NCI-H345 (cell line): ENCODE measurements around the gene EFCAB11.

Source experiments
- DNase-seq: peaks from one replicate; lab custom pipeline; 2025; lab: John Stamatoyannopoulos, UW

The EFCAB11 gene

DNA sequence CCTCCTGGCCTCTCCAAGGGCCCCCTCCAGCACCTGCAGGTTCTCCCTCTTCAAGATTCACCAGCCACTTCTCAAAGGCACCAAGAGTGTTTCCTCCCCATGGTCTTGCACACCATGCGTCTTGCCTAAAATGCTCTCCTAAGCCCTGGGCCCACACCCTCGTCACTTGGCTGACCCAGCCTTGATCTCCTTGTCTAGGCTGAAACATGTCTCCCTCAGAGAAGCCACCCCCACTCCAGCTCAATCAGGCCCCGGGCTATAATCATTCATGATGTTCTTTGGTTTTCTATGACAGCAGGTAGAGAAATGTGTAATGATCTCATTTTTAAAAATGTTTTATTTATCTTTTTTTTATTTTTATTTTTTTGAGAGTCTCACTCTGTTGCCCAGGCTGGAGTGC lies 88.1 kb downstream of the EFCAB11 start:
- no peak for DNase-seq

DNA sequence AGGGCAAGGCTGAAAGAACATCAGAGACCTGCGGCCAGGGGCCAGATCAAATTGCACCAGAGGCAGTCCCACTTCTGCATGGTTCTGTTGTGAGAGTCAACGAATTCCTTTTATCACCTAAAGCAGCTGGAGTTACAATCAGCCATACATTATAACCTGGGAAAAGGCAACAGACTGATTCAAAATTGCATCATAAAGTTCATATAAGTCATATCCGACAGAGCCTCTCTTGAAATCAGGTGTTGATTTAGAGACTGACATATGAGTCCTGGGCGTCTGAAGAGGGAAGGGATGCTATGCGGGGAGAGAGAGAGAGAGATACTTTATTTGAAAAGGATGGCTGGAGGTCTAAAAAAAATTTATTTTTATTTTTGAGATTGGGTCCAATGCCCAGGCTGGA lies 89.4 kb downstream of the EFCAB11 start:
- no peak for DNase-seq

DNA sequence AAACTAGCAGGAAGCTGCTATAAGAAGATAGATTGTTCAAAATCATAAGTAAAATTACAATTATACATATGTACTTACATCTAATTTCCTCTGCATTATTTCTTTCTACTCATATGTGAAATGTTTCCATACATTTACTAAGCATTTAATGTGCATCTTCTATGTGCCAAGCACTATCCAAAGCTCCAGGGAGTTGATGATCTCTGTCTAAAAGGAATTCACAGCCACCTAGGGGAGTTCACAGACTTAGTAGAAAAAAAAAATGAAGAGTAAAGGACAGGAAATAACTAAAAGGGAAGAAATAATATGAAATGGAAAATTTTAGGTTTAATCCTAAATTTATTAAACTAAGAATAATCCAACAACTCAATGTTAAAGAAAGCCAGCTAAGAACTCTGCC lies 91.7 kb downstream of the EFCAB11 start:
- no peak for DNase-seq

DNA sequence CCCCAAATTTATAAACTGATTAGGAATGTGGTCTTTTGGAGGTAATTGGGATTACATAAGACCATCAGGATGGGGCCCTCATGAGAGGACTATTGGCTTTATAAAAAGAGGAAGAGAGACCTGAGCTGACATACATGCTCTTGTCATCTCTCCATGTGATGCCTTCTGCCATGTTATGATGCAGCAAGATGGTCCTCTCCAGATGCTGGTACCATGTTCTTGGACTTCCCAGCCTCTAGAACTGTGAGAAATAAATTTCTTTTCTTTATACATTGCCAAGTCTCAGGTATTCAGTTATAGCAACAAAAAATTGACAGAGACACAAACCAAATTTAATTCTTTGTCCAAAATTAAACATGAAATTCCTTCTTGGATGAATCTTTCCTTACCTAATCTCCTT lies 92.9 kb downstream of the EFCAB11 start:
- no peak for DNase-seq

DNA sequence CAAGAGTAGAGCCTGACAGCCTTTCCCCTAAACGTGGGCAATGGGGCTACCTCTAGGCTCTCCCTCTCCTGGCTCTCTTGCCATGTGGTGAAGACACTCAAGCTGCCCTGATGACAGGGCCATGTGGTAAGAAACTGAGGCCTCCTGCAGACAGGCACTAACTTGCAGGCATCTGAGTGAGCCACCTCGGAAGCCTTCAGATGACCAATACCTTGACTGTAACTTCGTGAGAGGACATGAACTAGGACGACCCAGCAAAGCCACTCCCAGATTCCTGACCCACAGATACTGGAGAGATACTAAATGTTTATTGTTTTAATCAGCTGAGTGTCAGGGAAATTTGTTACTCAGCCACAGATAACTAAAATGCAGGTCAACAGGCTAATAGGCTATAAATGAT lies 96.4 kb downstream of the EFCAB11 start:
- DNase-seq: no peak

DNA sequence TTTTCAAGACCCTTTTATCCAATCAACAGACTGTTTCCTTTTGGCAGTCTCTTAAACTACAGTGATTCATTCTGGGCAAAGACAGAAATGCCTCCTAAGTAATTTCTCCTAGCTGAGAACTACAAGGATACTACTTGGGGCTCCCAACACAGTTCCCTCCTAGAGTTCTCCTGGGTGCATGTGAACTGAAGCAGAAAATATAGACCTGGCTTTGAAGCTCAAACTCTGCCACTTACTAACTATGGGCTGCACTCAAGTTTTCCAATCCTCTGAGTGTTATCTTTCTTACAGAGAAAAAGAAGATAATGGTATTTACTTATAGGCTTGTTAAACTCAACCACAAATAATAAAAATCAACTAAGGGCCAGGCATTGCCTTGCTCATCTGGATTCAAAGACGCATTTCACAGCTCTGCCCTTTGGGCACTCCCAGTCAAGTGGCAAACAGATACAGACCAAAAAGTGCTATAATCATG lies 97.6 kb downstream of the EFCAB11 start:
- DNase-seq: no peak

DNA sequence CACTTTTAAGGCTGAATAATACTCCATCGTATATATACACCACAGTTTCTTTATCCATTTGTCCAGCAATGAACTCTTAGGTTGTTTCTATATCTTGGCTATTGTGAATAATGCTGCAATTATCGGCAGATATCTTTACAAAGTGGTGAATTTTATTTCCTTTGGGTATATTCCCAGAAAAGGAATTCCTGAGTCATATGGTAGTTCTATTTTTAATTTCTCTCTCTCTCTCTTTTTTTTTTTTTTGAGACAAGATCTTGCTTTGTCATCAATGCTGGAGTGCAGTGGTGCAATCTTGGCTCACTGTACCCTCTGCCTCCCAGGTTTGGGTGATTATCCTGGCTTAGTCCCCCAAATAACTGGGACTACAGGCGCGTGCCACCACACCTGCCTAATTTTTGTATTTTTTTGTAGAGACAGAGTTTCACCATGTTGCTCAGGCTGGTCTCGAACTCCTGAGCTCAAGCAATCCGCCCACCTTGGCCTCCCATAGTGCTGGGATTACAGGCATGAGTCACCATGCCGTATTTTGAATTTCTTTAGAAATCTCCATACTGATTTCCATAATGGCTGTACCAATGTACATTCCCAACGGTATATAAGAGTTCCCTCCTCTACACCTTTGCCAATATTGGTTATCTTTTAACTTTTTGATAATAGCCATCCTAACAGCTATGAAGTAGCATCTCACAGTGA lies 98.4 kb downstream of the EFCAB11 start:
- no peak for DNase-seq

DNA sequence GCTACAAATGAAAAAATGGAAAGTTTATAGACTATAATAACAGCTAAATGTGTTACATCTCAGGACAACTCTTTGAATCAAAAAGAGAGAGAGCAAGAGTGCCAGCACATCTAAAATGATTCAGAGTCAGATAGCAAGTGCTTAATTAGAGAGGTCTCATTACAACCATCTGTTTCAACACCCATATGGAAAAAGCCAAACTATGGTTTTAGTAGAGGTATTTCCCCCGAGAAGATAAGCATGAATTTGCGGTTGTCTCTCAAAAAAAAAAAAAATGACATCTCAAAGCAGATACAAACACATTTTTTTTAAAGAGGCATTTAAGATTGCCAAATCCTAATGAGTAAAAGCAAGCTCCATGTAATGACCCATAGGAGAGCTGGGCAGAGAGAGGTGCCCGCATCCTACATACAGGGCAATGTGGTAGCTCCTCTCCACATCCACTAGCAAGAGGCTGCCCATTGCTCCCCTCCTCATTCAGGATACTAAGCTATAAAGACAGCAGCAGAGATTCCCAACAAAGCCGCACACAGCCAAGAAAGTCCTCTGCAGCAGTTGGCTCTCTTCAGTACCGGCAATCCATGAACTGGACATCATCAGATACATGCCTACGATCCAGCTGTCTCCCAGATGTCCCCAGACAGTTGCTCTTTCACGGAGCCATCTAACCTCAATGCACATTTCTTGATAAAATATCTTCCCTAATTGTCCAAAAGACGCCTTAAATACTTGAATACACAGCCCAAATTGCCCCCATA lies 100.4 kb downstream of the EFCAB11 start:
- no peak for DNase-seq

DNA sequence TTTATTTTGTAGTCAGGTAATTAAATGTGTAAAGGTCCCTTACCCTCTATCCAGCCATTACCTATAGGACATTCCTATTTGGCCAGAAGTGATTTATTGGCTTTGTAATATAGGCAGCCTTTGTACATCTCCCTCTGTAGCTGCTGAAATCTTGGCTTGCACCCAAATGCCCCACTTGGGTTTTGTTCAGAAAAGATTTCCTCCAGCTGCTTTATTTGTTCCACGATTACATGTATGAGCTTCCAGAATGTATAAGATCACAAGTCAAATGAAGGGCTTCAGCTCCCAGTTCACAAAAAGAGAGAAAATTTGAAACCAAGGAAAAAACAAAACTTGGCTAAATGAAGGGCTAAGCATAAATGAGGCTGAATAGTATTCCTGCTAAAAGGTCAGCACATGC lies 103.4 kb downstream of the EFCAB11 start:
- peak; percentile 88 for DNase-seq

DNA sequence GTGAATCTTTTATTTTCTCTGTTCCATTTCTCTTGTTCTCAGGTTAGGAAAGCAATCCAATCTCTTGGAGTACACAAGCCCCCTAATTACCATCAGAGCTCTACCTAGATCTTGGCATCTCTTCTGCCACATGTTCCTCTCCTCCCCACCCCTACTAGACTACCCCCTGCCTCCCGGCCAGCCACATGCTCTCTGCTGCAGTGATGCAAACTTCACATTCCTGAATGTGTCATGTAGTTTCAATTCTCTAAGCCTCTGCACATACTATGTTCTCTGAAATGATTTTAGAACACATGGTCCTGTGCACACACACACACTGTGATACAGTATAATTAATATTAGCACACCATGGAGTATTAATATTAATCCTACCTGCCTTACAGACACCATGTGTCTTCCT lies 104.6 kb downstream of the EFCAB11 start:
- no peak for DNase-seq

DNA sequence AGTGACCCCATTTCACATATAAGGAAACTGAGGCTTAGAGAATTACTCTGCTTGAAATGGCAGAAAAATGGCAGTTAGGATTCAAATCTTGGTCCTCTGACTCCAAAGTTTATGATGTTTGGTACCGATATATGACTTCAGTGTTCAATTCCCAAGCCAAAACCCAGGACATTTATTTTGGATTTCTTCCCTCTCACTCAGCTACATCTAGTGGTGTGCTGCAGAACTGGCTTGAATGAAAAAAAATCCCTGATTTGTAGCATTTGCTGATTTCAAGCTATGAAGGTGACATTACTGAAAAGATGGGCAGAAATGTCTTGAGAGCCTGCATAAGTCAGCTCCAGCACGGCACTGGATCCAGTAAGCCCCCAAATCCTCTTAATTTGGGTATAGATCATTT lies 106.4 kb downstream of the EFCAB11 start:
- DNase-seq: no peak

DNA sequence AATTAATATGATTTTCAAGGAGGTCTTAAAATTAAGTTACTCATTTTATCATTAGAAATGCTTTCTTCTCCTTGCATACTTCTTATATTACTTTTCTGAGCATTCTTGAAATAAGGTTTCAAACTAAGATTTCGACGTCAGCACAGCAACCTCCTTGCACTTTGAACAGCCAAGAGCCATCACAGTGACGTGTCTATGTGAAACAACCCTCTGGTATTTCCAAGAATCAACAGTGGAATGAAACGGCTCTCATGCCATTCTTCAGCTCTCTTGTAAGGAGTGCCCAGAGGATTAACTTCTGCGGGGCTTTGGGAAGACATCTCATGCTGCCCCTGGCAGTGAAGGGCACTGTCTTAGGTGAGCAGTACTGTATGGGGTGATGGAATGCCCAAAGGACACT lies 109.2 kb downstream of the EFCAB11 start:
- no peak for DNase-seq

DNA sequence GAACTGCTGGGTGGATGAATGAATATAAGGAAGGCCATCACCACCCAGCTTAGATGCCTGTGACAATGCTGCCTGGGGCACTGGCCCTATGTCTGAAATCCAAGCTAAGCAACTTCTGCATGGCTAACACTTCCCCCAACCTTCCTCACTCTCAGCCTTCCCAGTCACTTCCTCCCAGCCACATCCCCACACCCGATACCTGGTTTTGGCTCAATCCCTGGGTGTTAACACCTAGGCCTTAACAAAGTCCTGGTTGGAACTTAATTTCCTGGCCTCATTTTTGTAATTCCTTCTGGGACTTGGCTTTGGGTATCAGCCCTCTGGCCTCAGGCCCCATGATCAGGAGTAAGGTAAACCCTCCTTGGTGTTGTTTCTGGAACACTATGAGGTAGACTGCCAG lies 110.0 kb downstream of the EFCAB11 start:
- DNase-seq: no peak

DNA sequence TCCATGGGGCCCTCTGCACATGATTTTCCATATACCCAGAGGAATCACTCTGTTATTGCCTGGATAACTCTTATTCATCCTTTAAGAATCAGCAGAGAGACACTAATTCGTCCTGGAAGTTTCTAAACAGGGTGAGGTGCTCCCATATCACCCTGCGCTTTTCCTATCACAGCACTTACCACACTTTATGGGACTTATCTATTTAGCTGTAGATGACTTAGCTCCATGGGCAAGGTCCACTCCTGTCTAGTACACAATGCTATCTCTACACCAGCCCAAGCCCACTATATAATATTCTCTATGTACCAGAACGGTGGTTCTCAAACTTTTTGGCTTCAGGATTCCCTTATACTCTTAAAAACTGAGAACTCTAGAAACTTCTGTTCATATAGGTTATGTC lies 111.7 kb downstream of the EFCAB11 start:
- no peak for DNase-seq

DNA sequence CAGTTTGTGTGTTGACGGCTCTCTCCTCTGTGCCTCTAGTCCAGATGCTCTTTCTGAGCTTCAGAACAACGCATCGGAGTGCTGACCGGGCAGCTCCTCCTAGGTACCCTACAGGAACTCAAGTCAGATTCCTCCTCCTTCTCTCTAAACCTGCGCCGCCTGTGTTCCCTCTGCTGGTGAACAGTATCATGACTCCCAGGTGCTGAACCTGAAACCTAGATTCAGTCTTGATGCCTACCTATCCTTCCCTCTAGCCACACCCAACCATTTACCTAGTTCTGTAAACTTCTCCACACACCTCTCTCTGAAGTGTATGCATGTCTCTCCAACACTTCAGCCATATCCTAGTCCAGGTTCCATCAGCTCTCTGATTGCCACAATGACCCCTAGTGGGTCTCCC lies 112.7 kb downstream of the EFCAB11 start:
- no peak for DNase-seq

DNA sequence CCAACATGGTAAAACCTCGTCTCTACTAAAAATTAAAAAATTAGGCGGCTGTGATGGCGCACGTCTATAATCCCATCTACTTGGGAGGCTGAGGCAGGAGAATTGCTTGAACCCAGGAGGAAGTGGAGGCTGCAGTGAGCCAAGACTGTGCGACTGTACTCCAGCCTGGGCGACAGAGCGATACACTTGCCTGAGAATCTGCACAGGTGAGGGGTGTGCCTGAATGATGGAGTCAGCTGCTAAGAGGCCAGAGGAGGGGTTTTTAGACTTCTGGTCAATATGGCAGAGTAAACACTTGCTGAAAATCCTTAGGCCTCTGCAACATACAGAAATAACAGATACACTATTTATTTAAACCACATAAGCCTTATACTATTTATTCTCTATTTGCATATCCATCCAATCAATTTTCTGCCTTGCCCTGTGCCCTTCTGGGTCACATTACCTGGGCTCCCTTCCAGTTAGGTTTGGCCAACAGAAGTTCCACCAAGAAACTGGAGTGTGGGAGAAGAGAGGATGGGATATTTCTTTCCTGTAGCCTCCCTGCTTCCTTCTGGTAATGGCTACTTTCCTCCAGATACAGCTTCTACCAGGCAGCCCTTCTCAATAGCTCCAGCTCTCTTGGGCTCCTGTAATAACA lies 117.6 kb downstream of the EFCAB11 start:
- DNase-seq: no peak

DNA sequence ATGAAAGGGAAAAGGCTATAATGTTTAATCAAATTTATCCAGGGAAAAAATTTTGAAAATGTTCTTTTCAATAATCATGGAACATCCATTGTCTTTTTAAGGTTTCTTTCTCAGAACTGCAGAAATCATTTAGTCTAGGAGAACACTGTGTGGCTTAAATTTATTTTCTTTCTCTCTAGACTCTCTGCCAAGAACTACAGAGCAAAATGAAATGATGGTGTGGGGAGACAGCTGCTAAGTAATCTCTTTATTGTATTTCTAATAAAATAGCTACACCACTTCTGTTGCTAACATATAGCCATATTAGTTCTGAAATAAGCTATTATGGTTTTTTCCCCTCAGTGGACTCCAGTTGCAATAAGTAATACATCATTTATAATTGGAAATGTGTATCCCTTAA lies 120.9 kb downstream of the EFCAB11 start:
- DNase-seq: no peak

DNA sequence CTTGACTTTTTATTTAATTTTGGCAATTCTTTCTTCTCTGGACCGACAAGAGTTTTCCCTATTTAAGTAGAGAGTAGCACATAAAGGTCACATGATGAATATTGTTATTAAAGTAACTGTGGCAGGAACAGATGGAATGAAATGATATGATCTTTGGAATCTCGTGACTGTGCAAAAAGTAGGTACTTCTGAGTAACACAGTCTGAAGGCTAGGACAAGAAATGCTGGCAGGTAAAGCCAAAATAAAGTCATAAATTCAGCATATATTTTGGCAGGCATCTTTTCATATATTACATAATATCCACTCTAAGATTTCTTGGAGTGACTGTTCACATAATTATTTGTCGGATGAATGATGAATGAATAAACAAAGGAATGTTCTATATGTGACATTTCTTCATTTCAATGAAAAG lies 121.4 kb downstream of the EFCAB11 start:
- no peak for DNase-seq

DNA sequence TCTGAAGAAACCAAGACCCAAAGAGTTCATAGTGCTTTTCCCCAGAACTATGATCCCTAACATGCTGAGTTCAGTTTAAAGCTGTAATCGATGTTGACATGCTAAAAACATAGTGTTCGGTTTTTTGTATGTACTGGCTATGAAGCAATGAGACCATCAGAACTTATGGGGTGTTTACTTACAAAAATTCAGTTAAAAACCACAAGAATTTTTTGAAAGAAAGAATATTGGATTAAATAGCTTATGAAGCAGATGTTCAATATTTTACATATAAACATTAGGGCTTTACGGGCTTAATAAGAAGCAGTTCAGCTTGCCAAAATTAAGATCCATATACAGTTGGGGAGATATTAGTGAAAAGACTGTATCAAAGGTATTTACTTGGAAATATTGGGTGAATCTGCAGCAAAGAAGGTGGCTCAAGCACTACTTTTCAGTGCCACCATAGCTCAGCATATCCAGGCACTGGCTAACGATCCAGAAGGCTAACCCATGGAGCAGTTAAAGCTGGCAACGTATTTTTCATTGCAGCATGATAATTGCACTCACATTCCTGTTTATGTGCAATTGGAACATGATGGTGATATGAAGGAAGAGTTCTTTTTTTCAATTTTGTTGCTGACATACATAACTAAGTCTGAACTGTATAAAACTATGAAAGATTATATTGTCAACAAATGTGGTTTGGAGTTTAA lies 125.9 kb downstream of the EFCAB11 start:
- DNase-seq: no peak

DNA sequence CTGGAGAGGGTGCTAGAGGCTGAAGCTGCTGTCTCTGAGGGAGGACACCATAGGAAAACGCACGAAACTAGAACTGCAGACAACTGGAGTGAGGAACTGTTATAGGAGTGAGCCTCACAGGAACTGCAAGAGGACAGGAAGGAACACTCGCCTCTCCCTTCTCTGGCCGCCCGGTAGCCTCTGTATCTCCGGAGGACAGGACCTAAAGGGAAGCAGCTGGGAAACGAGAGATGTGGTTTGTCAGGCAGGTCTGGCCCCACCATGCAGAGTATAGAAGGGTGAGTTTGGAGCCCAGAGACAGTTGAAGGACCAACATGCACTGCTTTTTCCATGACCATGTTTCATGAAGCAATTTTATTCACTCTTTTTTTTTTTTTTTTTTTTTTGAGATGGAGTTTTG lies 127.3 kb downstream of the EFCAB11 start:
- no peak for DNase-seq

DNA sequence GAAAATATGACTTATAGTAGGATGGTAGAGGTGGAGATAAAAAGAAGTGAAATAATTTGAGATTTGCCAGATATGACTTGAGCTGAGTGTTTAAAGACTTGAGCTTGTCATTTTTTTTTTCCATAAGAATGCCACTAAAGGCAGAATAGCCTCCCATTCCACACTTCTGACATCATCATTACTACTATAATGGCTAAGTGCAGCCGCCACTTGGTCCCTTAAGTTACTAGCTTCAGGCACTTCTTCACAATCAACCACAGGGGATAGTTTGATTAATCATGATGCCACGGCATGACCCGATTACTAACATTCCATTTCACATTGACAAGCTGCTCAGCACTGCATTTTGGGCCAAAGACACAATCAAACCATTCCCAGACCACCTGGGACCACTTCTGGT lies 127.9 kb downstream of the EFCAB11 start:
- DNase-seq: no peak

DNA sequence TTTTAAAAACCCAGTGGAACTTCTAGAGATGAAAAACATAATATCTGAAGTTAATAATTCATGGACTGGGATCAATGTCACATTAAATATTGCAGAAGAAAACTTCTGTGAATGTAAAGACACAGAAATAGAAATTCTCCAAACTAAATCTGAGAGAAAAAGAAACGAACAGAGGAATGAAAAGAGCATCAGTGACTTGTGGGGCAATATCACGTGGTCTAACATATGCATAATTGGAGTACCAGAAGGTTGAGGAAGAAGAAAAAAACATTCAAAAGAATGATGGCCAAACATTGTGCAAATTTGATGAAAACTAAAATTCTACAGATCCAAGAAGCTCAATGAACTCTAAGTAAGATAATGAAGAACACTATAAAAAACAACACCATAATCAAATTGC lies 130.8 kb downstream of the EFCAB11 start:
- no peak for DNase-seq

DNA sequence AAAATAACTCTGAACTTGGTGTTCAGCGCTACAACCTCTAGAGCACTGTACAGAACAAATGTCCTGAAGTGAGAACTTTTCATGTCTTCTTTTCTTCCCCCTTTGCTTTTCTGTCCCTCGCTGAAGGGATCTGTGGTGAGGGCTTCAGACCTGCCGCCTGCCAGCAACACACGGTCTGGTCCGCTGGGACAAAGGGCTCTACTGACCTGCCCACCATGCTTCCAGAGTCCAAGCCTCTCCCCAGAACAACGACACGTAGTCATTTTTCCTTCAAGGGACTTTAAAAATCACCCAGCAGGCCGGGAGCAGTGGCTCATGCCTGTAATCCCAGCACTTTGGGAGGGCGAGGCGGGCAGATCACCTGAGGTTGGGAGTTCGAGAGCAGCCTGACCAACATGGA lies 140.4 kb downstream of the EFCAB11 start:
- DNase-seq: no peak
